ENCODE results near the gene TNIP2. TPM values are rescaled to one million over a fixed set of nuclear protein-coding genes. Genes with fewer than 3 reads are reported as not detected.

The TNIP2 gene
- total and polyA plus RNA-seq, 10 donors = 32.7 to 53.5 (median 47.9) TPM

- no peak overlapping the region for H3K4me3 ChIP-seq
- 87 to 94% (median 91%) methylated on average over 8 to 11 of the region's 11 CpGs for WGBS, 5 donors
- intact Hi-C loops (cut with DNase I; ENCODE audit: low total_unique reads) = no loop called here
- no peaks in the 10 kb centered on the region for H3K4me1 ChIP-seq
- DNase-seq = peak; percentile 30
- H3K9me3 ChIP-seq = no peaks in the 10 kb centered on the region
- H3K36me3 ChIP-seq = peaks cover 0 to 96% (median 47%) of the 10 kb centered on the region in 6 donors
- TF ChIP-seq POLR2AphosphoS5 (IDR thresholded peaks at IDR 0.05) (peak in 1 of 3 donors; percentile 3), CTCF (IDR thresholded peaks at IDR 0.05 in 8 of 11, conservative IDR thresholded peaks at IDR 0.05 in 3 of 11) (no peak)
- H3K27ac ChIP-seq = no peak overlapping the region
- no peaks in the 10 kb centered on the region for H3K27me3 ChIP-seq (replicated peaks in 1 of 7)
These were observed 34.5 kb downstream of the TNIP2 start for GRCh38 chr4:2721586-2721985.

- Histone ChIP-seq H3K27ac (no peak overlapping the region), H3K9me3 (no peaks in the 10 kb centered on the region), H3K4me1 (peaks cover 6 to 39% (median 23%) of the 10 kb centered on the region in 6 donors), H3K27me3 (replicated peaks in 1 of 7) (no peaks in the 10 kb centered on the region), H3K36me3 (peaks cover 0 to 77% (median 41%) of the 10 kb centered on the region in 6 donors), H3K4me3 (no peak overlapping the region)
- intact Hi-C loops (cut with DNase I; ENCODE audit: low total_unique reads) = no loop called here
- no peak for DNase-seq
- TF ChIP-seq CTCF (IDR thresholded peaks at IDR 0.05 in 8 of 11, conservative IDR thresholded peaks at IDR 0.05 in 3 of 11) = no peak
- no peak for TF ChIP-seq POLR2A (IDR thresholded peaks at IDR 0.05)
- TF ChIP-seq POLR2AphosphoS5 (IDR thresholded peaks at IDR 0.05) = no peak
- 95 to 98% (median 98%) methylated on average over 8 of the region's 8 CpGs for WGBS, 5 donors
These were observed 39.9 kb downstream of the TNIP2 start for GRCh38 chr4:2716236-2716635.

- intact Hi-C loops (cut with DNase I; ENCODE audit: low total_unique reads) = no loop called here
- Histone ChIP-seq H3K27me3 (replicated peaks in 1 of 7) (no peaks in the 10 kb centered on the region), H3K4me3 (no peak overlapping the region), H3K27ac (peak overlapping the region in 2 of 8 donors; percentile 67 to 80), H3K4me1 (peaks cover 6 to 39% (median 23%) of the 10 kb centered on the region in 6 donors), H3K36me3 (peaks cover 0 to 77% (median 35%) of the 10 kb centered on the region in 6 donors), H3K9me3 (no peaks in the 10 kb centered on the region)
- 70 to 72% (median 71%) methylated on average over 5 of the region's 5 CpGs for WGBS, 5 donors
- TF ChIP-seq POLR2A (IDR thresholded peaks at IDR 0.05) = no peak
- TF ChIP-seq CTCF (IDR thresholded peaks at IDR 0.05 in 8 of 11, conservative IDR thresholded peaks at IDR 0.05 in 3 of 11) = no peak
- no peak for TF ChIP-seq POLR2AphosphoS5 (IDR thresholded peaks at IDR 0.05)
- DNase-seq = no peak
These were observed 40.7 kb downstream of the TNIP2 start for GRCh38 chr4:2715426-2715825.

- WGBS, 5 donors = 49 to 88% (median 70%) methylated on average over 4 of the region's 4 CpGs
- no peak for TF ChIP-seq POLR2A (IDR thresholded peaks at IDR 0.05)
- no peak for TF ChIP-seq CTCF (IDR thresholded peaks at IDR 0.05 in 8 of 11, conservative IDR thresholded peaks at IDR 0.05 in 3 of 11)
- TF ChIP-seq POLR2AphosphoS5 (IDR thresholded peaks at IDR 0.05) = no peak
- Histone ChIP-seq H3K27me3 (replicated peaks in 1 of 7) (no peaks in the 10 kb centered on the region), H3K27ac (peak overlapping the region in 5 of 8 donors; percentile 29 to 80 (median 63)), H3K36me3 (peaks cover 0 to 76% (median 31%) of the 10 kb centered on the region in 6 donors), H3K4me3 (no peak overlapping the region), H3K9me3 (no peaks in the 10 kb centered on the region), H3K4me1 (peaks cover 6 to 39% (median 23%) of the 10 kb centered on the region in 6 donors)
- DNase-seq = no peak
- intact Hi-C loops (cut with DNase I; ENCODE audit: low total_unique reads) = no loop called here
These were observed 41.2 kb downstream of the TNIP2 start for GRCh38 chr4:2714918-2715317.

All from spleen (tissue), 11 donors.